Measurements from ENCODE around the gene C22orf23.
A peak's percentile ranks its signal among the peaks of the same experiment; 100 is the strongest.

C22orf23 gene

GRCh38 chr22:37926771-37927636 lies 26.4 kb downstream of the C22orf23 start:
- Histone ChIP-seq H3K4me3 (ENCODE audit: low read length) (no peak overlapping the region), H3K9me3 (ENCODE audit: control insufficient read depth, low read length) (no peaks in the 10 kb centered on the region), H3K9ac (ENCODE audit: low read length) (no peak overlapping the region), H3K4me1 (ENCODE audit: control insufficient read depth, insufficient read depth, low read length) (peaks cover 51% of the 10 kb centered on the region), H3K36me3 (ENCODE audit: control insufficient read depth, insufficient read depth, low read length) (peaks cover 8% of the 10 kb centered on the region), H3K27me3 (ENCODE audit: control insufficient read depth, insufficient read depth, low read length) (no peaks in the 10 kb centered on the region)

GRCh38 chr22:37926358-37926757 lies 27.0 kb downstream of the C22orf23 start:
- Histone ChIP-seq H3K36me3 (ENCODE audit: control insufficient read depth, insufficient read depth, low read length) (peaks cover 8% of the 10 kb centered on the region), H3K9ac (ENCODE audit: low read length) (no peak overlapping the region), H3K4me3 (ENCODE audit: low read length) (no peak overlapping the region), H3K4me1 (ENCODE audit: control insufficient read depth, insufficient read depth, low read length) (peaks cover 45% of the 10 kb centered on the region), H3K9me3 (ENCODE audit: control insufficient read depth, low read length) (no peaks in the 10 kb centered on the region), H3K27me3 (ENCODE audit: control insufficient read depth, insufficient read depth, low read length) (no peaks in the 10 kb centered on the region)

- Histone ChIP-seq H3K4me3 (ENCODE audit: low read length) (no peak overlapping the region), H3K4me1 (ENCODE audit: control insufficient read depth, insufficient read depth, low read length) (peaks cover 41% of the 10 kb centered on the region), H3K9me3 (ENCODE audit: control insufficient read depth, low read length) (no peaks in the 10 kb centered on the region), H3K27me3 (ENCODE audit: control insufficient read depth, insufficient read depth, low read length) (no peaks in the 10 kb centered on the region), H3K9ac (ENCODE audit: low read length) (no peak overlapping the region), H3K36me3 (ENCODE audit: control insufficient read depth, insufficient read depth, low read length) (peaks cover 8% of the 10 kb centered on the region)
These were observed 27.6 kb downstream of the C22orf23 start for GRCh38 chr22:37925767-37926166.

- H3K4me3 ChIP-seq (ENCODE audit: low read length) = no peak overlapping the region
- no peaks in the 10 kb centered on the region for H3K9me3 ChIP-seq (ENCODE audit: control insufficient read depth, low read length)
- peaks cover 8% of the 10 kb centered on the region for H3K36me3 ChIP-seq (ENCODE audit: control insufficient read depth, insufficient read depth, low read length)
- H3K27me3 ChIP-seq (ENCODE audit: control insufficient read depth, insufficient read depth, low read length) = no peaks in the 10 kb centered on the region
- no peak overlapping the region for H3K9ac ChIP-seq (ENCODE audit: low read length)
- H3K4me1 ChIP-seq (ENCODE audit: control insufficient read depth, insufficient read depth, low read length) = peaks cover 37% of the 10 kb centered on the region
These were observed 28.1 kb downstream of the C22orf23 start for GRCh38 chr22:37925330-37925729.

- no peak overlapping the region for H3K4me3 ChIP-seq (ENCODE audit: low read length)
- peaks cover 8% of the 10 kb centered on the region for H3K36me3 ChIP-seq (ENCODE audit: control insufficient read depth, insufficient read depth, low read length)
- H3K4me1 ChIP-seq (ENCODE audit: control insufficient read depth, insufficient read depth, low read length) = peaks cover 29% of the 10 kb centered on the region
- no peaks in the 10 kb centered on the region for H3K27me3 ChIP-seq (ENCODE audit: control insufficient read depth, insufficient read depth, low read length)
- no peaks in the 10 kb centered on the region for H3K9me3 ChIP-seq (ENCODE audit: control insufficient read depth, low read length)
- peak overlapping the region; percentile 17 for H3K9ac ChIP-seq (ENCODE audit: low read length)
These were observed 28.9 kb downstream of the C22orf23 start for GRCh38 chr22:37924386-37925065.

- no peaks in the 10 kb centered on the region for H3K27me3 ChIP-seq (ENCODE audit: control insufficient read depth, insufficient read depth, low read length)
- peaks cover 8% of the 10 kb centered on the region for H3K36me3 ChIP-seq (ENCODE audit: control insufficient read depth, insufficient read depth, low read length)
- H3K4me3 ChIP-seq (ENCODE audit: low read length) = no peak overlapping the region
- H3K4me1 ChIP-seq (ENCODE audit: control insufficient read depth, insufficient read depth, low read length) = peaks cover 23% of the 10 kb centered on the region
- no peak overlapping the region for H3K9ac ChIP-seq (ENCODE audit: low read length)
- H3K9me3 ChIP-seq (ENCODE audit: control insufficient read depth, low read length) = no peaks in the 10 kb centered on the region
These were observed 29.5 kb downstream of the C22orf23 start for GRCh38 chr22:37923927-37924326.

GRCh38 chr22:37922191-37922590 lies 31.2 kb downstream of the C22orf23 start:
- peaks cover 8% of the 10 kb centered on the region for H3K36me3 ChIP-seq (ENCODE audit: control insufficient read depth, insufficient read depth, low read length)
- peaks cover 23% of the 10 kb centered on the region for H3K4me1 ChIP-seq (ENCODE audit: control insufficient read depth, insufficient read depth, low read length)
- no peaks in the 10 kb centered on the region for H3K27me3 ChIP-seq (ENCODE audit: control insufficient read depth, insufficient read depth, low read length)
- H3K9ac ChIP-seq (ENCODE audit: low read length) = no peak overlapping the region
- H3K9me3 ChIP-seq (ENCODE audit: control insufficient read depth, low read length) = no peaks in the 10 kb centered on the region
- H3K4me3 ChIP-seq (ENCODE audit: low read length) = no peak overlapping the region

GRCh38 chr22:37920126-37920525 lies 33.3 kb downstream of the C22orf23 start:
- Histone ChIP-seq H3K27me3 (ENCODE audit: control insufficient read depth, insufficient read depth, low read length) (no peaks in the 10 kb centered on the region), H3K9ac (ENCODE audit: low read length) (no peak overlapping the region), H3K9me3 (ENCODE audit: control insufficient read depth, low read length) (no peaks in the 10 kb centered on the region), H3K4me1 (ENCODE audit: control insufficient read depth, insufficient read depth, low read length) (peaks cover 20% of the 10 kb centered on the region), H3K4me3 (ENCODE audit: low read length) (no peak overlapping the region), H3K36me3 (ENCODE audit: control insufficient read depth, insufficient read depth, low read length) (no peaks in the 10 kb centered on the region)

- H3K36me3 ChIP-seq (ENCODE audit: control insufficient read depth, insufficient read depth, low read length) = no peaks in the 10 kb centered on the region
- no peak overlapping the region for H3K4me3 ChIP-seq (ENCODE audit: low read length)
- no peaks in the 10 kb centered on the region for H3K27me3 ChIP-seq (ENCODE audit: control insufficient read depth, insufficient read depth, low read length)
- H3K9ac ChIP-seq (ENCODE audit: low read length) = no peak overlapping the region
- H3K4me1 ChIP-seq (ENCODE audit: control insufficient read depth, insufficient read depth, low read length) = peaks cover 6% of the 10 kb centered on the region
- no peaks in the 10 kb centered on the region for H3K9me3 ChIP-seq (ENCODE audit: control insufficient read depth, low read length)
These were observed 34.7 kb downstream of the C22orf23 start for GRCh38 chr22:37918580-37919270.

GRCh38 chr22:37917874-37918548 lies 35.4 kb downstream of the C22orf23 start:
- no peaks in the 10 kb centered on the region for H3K36me3 ChIP-seq (ENCODE audit: control insufficient read depth, insufficient read depth, low read length)
- no peak overlapping the region for H3K9ac ChIP-seq (ENCODE audit: low read length)

GRCh38 chr22:37916311-37916710 lies 37.1 kb downstream of the C22orf23 start:
- no peak overlapping the region for H3K4me3 ChIP-seq (ENCODE audit: low read length)
- no peaks in the 10 kb centered on the region for H3K9me3 ChIP-seq (ENCODE audit: control insufficient read depth, low read length)
- H3K27me3 ChIP-seq (ENCODE audit: control insufficient read depth, insufficient read depth, low read length) = no peaks in the 10 kb centered on the region
- no peaks in the 10 kb centered on the region for H3K36me3 ChIP-seq (ENCODE audit: control insufficient read depth, insufficient read depth, low read length)
- no peak overlapping the region for H3K9ac ChIP-seq (ENCODE audit: low read length)
- peaks cover 4% of the 10 kb centered on the region for H3K4me1 ChIP-seq (ENCODE audit: control insufficient read depth, insufficient read depth, low read length)

More at GRCh38 chr22:37917874-37918548, 35.4 kb downstream of the C22orf23 start:
- H3K4me1 ChIP-seq (ENCODE audit: control insufficient read depth, insufficient read depth, low read length) = no peaks in the 10 kb centered on the region
- H3K9me3 ChIP-seq (ENCODE audit: control insufficient read depth, low read length) = no peaks in the 10 kb centered on the region
- no peaks in the 10 kb centered on the region for H3K27me3 ChIP-seq (ENCODE audit: control insufficient read depth, insufficient read depth, low read length)
- no peak overlapping the region for H3K4me3 ChIP-seq (ENCODE audit: low read length)

Data from mucosa of stomach (tissue), 1 donor.